Astrocyte (in vitro differentiated cells and primary cell): Measurements from ENCODE around the gene ARPP21. TPM values are rescaled to one million over a fixed set of nuclear protein-coding genes. Genes with fewer than 3 reads are reported as not detected.

ENCODE experiments used
- DNase-seq: peaks from one replicate; pipeline ENCODE4 v3.0.0-alpha.2; 2010; ENCODE audit warnings: low read depth
- FAIRE-seq: peaks from 2 replicates; lab custom pipeline; 2011; peaks lifted over from hg19 to GRCh38; lab: Jason Lieb, UNC
- H2AFZ ChIP-seq: 2 replicates; pipeline ENCODE4 v1.6.0; 2012; ENCODE audit warnings: low read depth, low read length, inconsistent platforms
- H3K27ac ChIP-seq: 2 replicates; pipeline ENCODE4 v1.5.1; 2011; ENCODE audit warnings: low read depth, low read length, inconsistent platforms
- H3K27me3 ChIP-seq: 2 replicates; pipeline ENCODE4 v1.6.0; 2011; ENCODE audit warnings: low read length, inconsistent platforms; ENCODE audit not compliant: insufficient read depth
- H3K36me3 ChIP-seq: 2 replicates; pipeline ENCODE4 v1.5.1; 2011; ENCODE audit warnings: low read length, inconsistent platforms; ENCODE audit not compliant: insufficient read depth
- H3K4me1 ChIP-seq: 2 replicates; pipeline ENCODE4 v1.5.1; 2011; ENCODE audit warnings: low read length, inconsistent platforms; ENCODE audit not compliant: insufficient read depth
- H3K4me2 ChIP-seq: 2 replicates; pipeline ENCODE4 v1.6.0; 2012; ENCODE audit warnings: low read length, inconsistent platforms
- H3K4me3 ChIP-seq: 2 replicates; pipeline ENCODE4 v1.5.1; 2011; ENCODE audit warnings: low read depth, mild to moderate bottlenecking, low read length, inconsistent platforms; ENCODE audit not compliant: insufficient read depth
- H3K79me2 ChIP-seq: 2 replicates; pipeline ENCODE4 v1.6.0; 2012; ENCODE audit warnings: mild to moderate bottlenecking, low read length, inconsistent platforms; ENCODE audit not compliant: insufficient read depth
- H3K9ac ChIP-seq: 2 replicates; pipeline ENCODE4 v1.6.0; 2012; ENCODE audit warnings: mild to moderate bottlenecking, low read length, inconsistent platforms
- H3K9me3 ChIP-seq: 2 replicates; pipeline ENCODE4 v1.5.1; 2012; ENCODE audit warnings: low read depth, mild to moderate bottlenecking, low read length, inconsistent platforms; ENCODE audit not compliant: insufficient read depth
- H4K20me1 ChIP-seq: 2 replicates; pipeline ENCODE4 v1.6.0; 2012; ENCODE audit warnings: low read length, inconsistent platforms; ENCODE audit not compliant: insufficient read depth
- H3K27ac Mint-ChIP-seq: one replicate; pipeline ENCODE4 v1.8.0; 2021; ENCODE audit warnings: mild to moderate bottlenecking, mixed read lengths; ENCODE audit not compliant: unreplicated experiment
- H3K27me3 Mint-ChIP-seq: one replicate; pipeline ENCODE4 v1.8.0; 2021; ENCODE audit warnings: low read depth, mixed read lengths; ENCODE audit not compliant: unreplicated experiment
- H3K36me3 Mint-ChIP-seq: one replicate; pipeline ENCODE4 v1.8.0; 2021; ENCODE audit warnings: low read depth, mixed read lengths; ENCODE audit not compliant: unreplicated experiment
- H3K4me1 Mint-ChIP-seq: one replicate; pipeline ENCODE4 v1.8.0; 2021; ENCODE audit warnings: low read depth, mixed read lengths; ENCODE audit not compliant: unreplicated experiment
- H3K4me3 Mint-ChIP-seq: one replicate; pipeline ENCODE4 v1.8.0; 2021; ENCODE audit warnings: mild to moderate bottlenecking, moderate library complexity, mixed read lengths; ENCODE audit not compliant: unreplicated experiment
- H3K9me3 Mint-ChIP-seq: one replicate; pipeline ENCODE4 v1.8.0; 2021; ENCODE audit warnings: mild to moderate bottlenecking, mixed read lengths; ENCODE audit not compliant: unreplicated experiment
- CTCF ChIP-seq: IDR thresholded peaks from 2 replicates; pipeline ENCODE4 v1.5.1; 2011; ENCODE audit warnings: low read depth, mild to moderate bottlenecking, inconsistent platforms, low read length, moderate library complexity; ENCODE audit not compliant: insufficient read depth
- EZH2 ChIP-seq: IDR thresholded peaks from 2 replicates; pipeline ENCODE4 v1.6.1; 2012; ENCODE audit warnings: mild to moderate bottlenecking, low read length, inconsistent platforms; ENCODE audit not compliant: insufficient read depth
- total RNA-seq: library from RNA; stranded (reverse); gene quantifications from 2 replicates; pipeline ENCODE4 v1.2.1, GENCODE V29; 2021

Gene ARPP21
- total RNA-seq, 1 donor from 2014 or later = 0.45 TPM

- Histone ChIP-seq H3K9me3 (no peaks in the 10 kb centered on the region), H3K36me3 (no peaks in the 10 kb centered on the region), H3K27ac (no peak overlapping the region), H2AFZ (peak overlapping the region; percentile 99), H3K4me1 (peaks cover 12% of the 10 kb centered on the region), H3K79me2 (no peaks in the 10 kb centered on the region), H3K4me3 (peak overlapping the region; percentile 69), H3K9ac (peak overlapping the region; percentile 64), H3K27me3 (peaks cover 10% of the 10 kb centered on the region), H3K4me2 (peak overlapping the region; percentile 99), H4K20me1 (no peaks in the 10 kb centered on the region)
- FAIRE-seq (no peak), DNase-seq (no peak)
- Mint-ChIP-seq H3K36me3 (no peaks in the 10 kb centered on the region), H3K27me3 (peaks cover 44% of the 10 kb centered on the region), H3K27ac (no peak overlapping the region), H3K9me3 (peaks cover 4% of the 10 kb centered on the region), H3K4me1 (no peaks in the 10 kb centered on the region), H3K4me3 (peak overlapping the region; percentile 34)
- TF ChIP-seq EZH2 = no peak
- no peak for TF ChIP-seq CTCF
Observed at GRCh38 chr3:35640190-35641165, 1.2 kb downstream of the ARPP21 start.

- Histone ChIP-seq H2AFZ (no peak overlapping the region), H3K36me3 (no peaks in the 10 kb centered on the region), H3K79me2 (no peaks in the 10 kb centered on the region), H3K9me3 (no peaks in the 10 kb centered on the region), H3K4me3 (no peak overlapping the region), H3K27me3 (peaks cover 10% of the 10 kb centered on the region), H3K27ac (no peak overlapping the region), H4K20me1 (no peaks in the 10 kb centered on the region), H3K4me2 (no peak overlapping the region), H3K4me1 (peaks cover 12% of the 10 kb centered on the region), H3K9ac (no peak overlapping the region)
- H3K9me3 Mint-ChIP-seq = peaks cover 4% of the 10 kb centered on the region
- no peak for FAIRE-seq
- peaks cover 44% of the 10 kb centered on the region for H3K27me3 Mint-ChIP-seq
- no peak overlapping the region for H3K4me3 Mint-ChIP-seq
- DNase-seq = no peak
- H3K4me1 Mint-ChIP-seq = no peaks in the 10 kb centered on the region
- TF ChIP-seq CTCF = no peak
- no peak for TF ChIP-seq EZH2
- no peaks in the 10 kb centered on the region for H3K36me3 Mint-ChIP-seq
- H3K27ac Mint-ChIP-seq = no peak overlapping the region
Observed at GRCh38 chr3:35641331-35641730, 2.0 kb downstream of the ARPP21 start.
